ENCODE results near the gene CEL.

The CEL gene

GRCh38 chr9:133051966-133052539 lies 9.7 kb upstream of the CEL start:
- Histone ChIP-seq H3K4me1 (ENCODE audit: low read length) (no peaks in the 10 kb centered on the region), H3K79me2 (ENCODE audit: low read length) (no peaks in the 10 kb centered on the region), H3K27ac (ENCODE audit: low read length) (no peak overlapping the region), H3K4me3 (ENCODE audit: low read length) (no peak overlapping the region), H3K4me2 (ENCODE audit: low read length) (no peak overlapping the region), H3K9me3 (ENCODE audit: insufficient read depth, low read length) (no peaks in the 10 kb centered on the region), H3K9ac (ENCODE audit: low read length) (no peak overlapping the region), H3K36me3 (replicated peaks; ENCODE audit: low read depth, low read length) (peaks cover 37% of the 10 kb centered on the region), H4K20me1 (ENCODE audit: insufficient read depth, low read length) (no peaks in the 10 kb centered on the region; the same call in 1 of the 2 replicates), H3K27me3 (ENCODE audit: low read depth, low read length) (no peaks in the 10 kb centered on the region), H2AFZ (ENCODE audit: low read depth, low read length) (no peak overlapping the region)
- no peak for TF ChIP-seq CTCF (IDR thresholded peaks at IDR 0.05; ENCODE audit: low read depth, low read length)
- no peak for TF ChIP-seq EZH2phosphoT487 (IDR thresholded peaks at IDR 0.05; ENCODE audit: low read depth)

- TF ChIP-seq CTCF (IDR thresholded peaks at IDR 0.05; ENCODE audit: low read depth, low read length) (no peak), EZH2phosphoT487 (IDR thresholded peaks at IDR 0.05; ENCODE audit: low read depth) (no peak)
- Histone ChIP-seq H3K79me2 (ENCODE audit: low read length) (no peaks in the 10 kb centered on the region), H3K27me3 (ENCODE audit: low read depth, low read length) (no peaks in the 10 kb centered on the region), H4K20me1 (ENCODE audit: insufficient read depth, low read length) (no peaks in the 10 kb centered on the region; the same call in 1 of the 2 replicates), H3K9ac (ENCODE audit: low read length) (no peak overlapping the region), H3K4me2 (ENCODE audit: low read length) (no peak overlapping the region), H3K36me3 (replicated peaks; ENCODE audit: low read depth, low read length) (peaks cover 33% of the 10 kb centered on the region), H3K4me1 (ENCODE audit: low read length) (no peaks in the 10 kb centered on the region), H2AFZ (ENCODE audit: low read depth, low read length) (no peak overlapping the region), H3K4me3 (ENCODE audit: low read length) (no peak overlapping the region), H3K27ac (ENCODE audit: low read length) (no peak overlapping the region), H3K9me3 (ENCODE audit: insufficient read depth, low read length) (no peaks in the 10 kb centered on the region)
Measured at GRCh38 chr9:133054194-133054890, 7.4 kb upstream of the CEL start.

GRCh38 chr9:133054966-133055365 lies 6.8 kb upstream of the CEL start:
- Histone ChIP-seq H3K9me3 (ENCODE audit: insufficient read depth, low read length) (no peaks in the 10 kb centered on the region), H3K27ac (ENCODE audit: low read length) (no peak overlapping the region), H3K27me3 (ENCODE audit: low read depth, low read length) (no peaks in the 10 kb centered on the region), H3K9ac (ENCODE audit: low read length) (no peak overlapping the region), H3K79me2 (ENCODE audit: low read length) (no peaks in the 10 kb centered on the region), H3K4me3 (ENCODE audit: low read length) (no peak overlapping the region), H3K4me2 (ENCODE audit: low read length) (no peak overlapping the region), H2AFZ (ENCODE audit: low read depth, low read length) (no peak overlapping the region), H4K20me1 (ENCODE audit: insufficient read depth, low read length) (no peaks in the 10 kb centered on the region; the same call in 1 of the 2 replicates), H3K4me1 (ENCODE audit: low read length) (no peaks in the 10 kb centered on the region), H3K36me3 (replicated peaks; ENCODE audit: low read depth, low read length) (peaks cover 28% of the 10 kb centered on the region)
- TF ChIP-seq EZH2phosphoT487 (IDR thresholded peaks at IDR 0.05; ENCODE audit: low read depth) (no peak), CTCF (IDR thresholded peaks at IDR 0.05; ENCODE audit: low read depth, low read length) (no peak)

DNA sequence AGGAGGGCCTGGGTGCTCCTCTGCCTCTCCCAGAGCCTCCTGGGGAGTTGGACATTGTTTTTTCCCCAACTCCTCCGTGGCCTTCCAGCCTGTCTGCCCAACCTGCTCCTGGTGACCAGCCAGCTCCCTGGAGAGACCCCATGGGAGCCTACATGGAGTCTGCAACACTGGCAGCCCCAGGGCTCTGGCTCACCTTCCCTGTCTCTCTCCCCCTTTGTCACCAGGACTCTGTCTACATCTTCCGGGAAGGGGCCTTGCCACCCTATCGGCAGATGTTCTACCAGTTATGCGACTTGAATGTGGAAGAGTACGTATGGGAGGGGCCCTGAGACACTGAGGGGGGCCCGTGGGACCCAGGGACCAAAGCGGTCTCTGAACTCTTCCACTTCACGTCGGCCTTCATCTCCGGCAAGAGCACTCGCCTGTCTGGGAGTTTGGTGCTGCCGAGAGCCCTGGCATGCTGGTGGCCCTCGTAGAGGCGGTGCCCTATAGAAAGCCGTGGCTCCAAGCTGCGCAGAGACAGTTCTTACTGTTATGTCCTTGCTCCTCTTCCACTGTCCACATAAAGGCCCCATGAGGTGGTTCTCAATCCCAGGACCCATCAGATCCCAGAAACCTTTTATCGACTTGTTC lies 5.9 kb upstream of the CEL start:
- no peak overlapping the region for H3K4me2 ChIP-seq (ENCODE audit: low read length)
- H3K79me2 ChIP-seq (ENCODE audit: low read length), result no peaks in the 10 kb centered on the region
- H4K20me1 ChIP-seq (ENCODE audit: insufficient read depth, low read length), result no peaks in the 10 kb centered on the region
- TF ChIP-seq EZH2phosphoT487 (IDR thresholded peaks at IDR 0.05; ENCODE audit: low read depth), result no peak
- TF ChIP-seq CTCF (IDR thresholded peaks at IDR 0.05; ENCODE audit: low read depth, low read length), result no peak
- H3K27me3 ChIP-seq (ENCODE audit: low read depth, low read length), result no peaks in the 10 kb centered on the region
- H3K4me3 ChIP-seq (ENCODE audit: low read length), result no peak overlapping the region
- no peak overlapping the region for H3K27ac ChIP-seq (ENCODE audit: low read length)
- H2AFZ ChIP-seq (ENCODE audit: low read depth, low read length), result no peak overlapping the region
- H3K4me1 ChIP-seq (ENCODE audit: low read length), result no peaks in the 10 kb centered on the region
- no peaks in the 10 kb centered on the region for H3K9me3 ChIP-seq (ENCODE audit: insufficient read depth, low read length)
- peaks cover 25% of the 10 kb centered on the region for H3K36me3 ChIP-seq (replicated peaks; ENCODE audit: low read depth, low read length)
- H3K9ac ChIP-seq (ENCODE audit: low read length), result no peak overlapping the region
